GM11168 (cell line): Measurements from ENCODE around the gene NPHS1.
"Not testable (repeated sequence)": the region's sequence is repeated elsewhere in the genome, so short reads cannot be mapped to it uniquely, and the experiment has no call there.

Experiments
- in situ Hi-C: fragments of 300-500 bp; cut with MboI; formaldehyde crosslinking; loops from one replicate; pipeline ENCODE4 v1.12.0; 2022; ENCODE audit warnings: low sequenced_read_pairs; ENCODE audit not compliant: unreplicated experiment

Gene NPHS1

DNA sequence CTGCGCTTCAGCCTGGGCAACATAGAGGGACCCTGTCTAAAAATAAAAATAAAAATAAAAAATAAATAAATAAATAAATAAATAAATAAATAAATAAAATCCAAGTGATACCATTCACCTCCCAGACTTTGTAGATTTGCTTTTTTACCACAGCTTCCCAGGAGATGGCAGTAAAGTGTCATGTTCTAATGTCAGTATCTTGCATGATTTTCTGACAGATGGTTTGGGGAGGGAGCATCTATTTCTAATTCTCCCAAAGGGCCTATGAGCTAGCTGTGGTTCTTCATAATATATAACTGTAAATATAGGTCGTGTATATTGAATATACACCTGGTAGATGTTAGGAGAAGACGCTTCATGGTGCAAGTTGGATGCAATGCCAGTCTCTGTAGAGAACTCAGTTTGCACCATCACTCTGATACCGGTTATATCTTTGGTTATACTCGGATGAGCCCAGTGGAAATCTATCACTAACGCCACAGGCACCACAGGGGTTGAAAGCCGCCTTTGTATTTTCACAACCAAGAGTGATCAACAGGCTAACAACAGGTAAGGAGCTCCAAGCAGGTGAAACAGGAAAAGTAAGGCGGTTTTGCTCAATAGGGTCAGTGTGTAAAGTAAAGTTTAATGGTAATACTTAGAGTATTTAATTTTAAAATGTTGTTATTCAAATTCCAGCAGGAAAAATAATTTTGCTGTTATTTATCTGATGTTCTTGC is 30.0 kb upstream of the NPHS1 start:
- in situ Hi-C loops = no loop called here

DNA sequence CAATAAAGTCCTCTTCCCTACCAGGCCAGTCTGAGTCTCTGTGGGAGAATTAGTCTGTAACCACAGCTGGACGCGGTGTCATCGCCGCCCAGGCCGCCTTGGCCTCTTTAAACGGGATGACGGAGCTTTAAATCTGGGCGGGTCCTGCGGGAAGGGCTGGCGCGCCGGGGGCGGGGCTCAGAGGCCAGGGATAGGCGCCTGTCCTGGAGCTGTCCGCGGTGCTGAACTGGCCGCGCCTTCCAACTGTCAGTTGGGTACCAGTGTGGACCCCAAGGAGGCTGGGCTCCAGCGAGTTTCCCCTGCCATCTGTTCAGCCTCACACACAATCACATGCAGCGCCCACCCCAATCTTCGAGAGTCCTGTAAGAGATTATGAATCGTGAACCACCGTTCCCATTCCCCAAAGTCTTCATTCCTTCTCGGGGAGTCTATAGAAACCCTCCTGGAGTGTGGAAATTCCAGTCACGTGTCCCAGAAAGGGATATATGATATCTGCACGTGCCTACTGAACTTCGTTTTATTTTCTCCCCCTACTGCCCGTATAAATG is 27.5 kb upstream of the NPHS1 start:
- in situ Hi-C loops = loop anchor here (5.0 kb wide), 1 partner anchor 52 kb away; no protein-coding TSS in a partner anchor

DNA sequence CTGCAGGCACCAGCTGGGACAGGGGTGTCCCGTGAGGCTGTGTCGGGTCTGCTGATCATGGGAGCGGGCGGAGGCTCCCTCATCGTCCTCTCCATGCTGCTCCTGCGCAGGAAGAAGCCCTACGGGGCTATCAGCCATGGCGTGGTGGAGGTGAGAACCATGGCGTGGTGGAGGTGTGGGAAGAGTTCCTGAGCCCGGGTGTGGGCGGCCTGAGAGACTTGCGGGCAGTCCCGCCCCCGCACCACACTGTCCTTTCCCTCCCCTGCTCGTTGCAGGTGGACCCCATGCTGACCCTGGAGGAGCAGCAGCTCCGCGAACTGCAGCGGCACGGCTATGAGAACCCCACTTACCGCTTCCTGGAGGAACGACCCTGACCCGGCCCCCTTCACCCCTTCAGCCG is 26.8 kb upstream of the NPHS1 start:
- in situ Hi-C loops = loop anchor here (5.0 kb wide), 1 partner anchor 53 kb away; no protein-coding TSS in a partner anchor

DNA sequence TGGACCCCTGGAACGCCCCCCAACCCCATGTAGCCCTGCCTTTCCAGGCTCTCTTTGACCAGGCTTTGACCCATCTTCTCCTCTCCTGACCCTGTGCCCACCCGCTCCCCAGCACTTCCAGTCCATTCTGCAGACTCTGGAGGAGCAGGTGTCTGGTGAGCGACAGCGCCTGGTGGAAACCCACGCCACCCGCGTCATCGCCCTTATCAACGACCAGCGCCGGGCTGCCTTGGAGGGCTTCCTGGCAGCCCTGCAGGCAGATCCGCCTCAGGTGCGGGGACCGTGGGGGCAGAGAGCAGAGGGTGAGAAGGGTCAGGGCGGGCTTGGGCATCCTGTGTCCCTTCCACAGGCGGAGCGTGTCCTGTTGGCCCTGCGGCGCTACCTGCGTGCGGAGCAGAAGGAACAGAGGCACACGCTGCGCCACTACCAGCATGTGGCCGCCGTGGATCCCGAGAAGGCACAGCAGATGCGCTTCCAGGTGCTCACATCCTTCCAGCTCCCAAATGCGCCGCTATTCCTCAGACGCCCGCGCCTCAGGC is 22.2 kb upstream of the NPHS1 start:
- in situ Hi-C loops = no loop called here

DNA sequence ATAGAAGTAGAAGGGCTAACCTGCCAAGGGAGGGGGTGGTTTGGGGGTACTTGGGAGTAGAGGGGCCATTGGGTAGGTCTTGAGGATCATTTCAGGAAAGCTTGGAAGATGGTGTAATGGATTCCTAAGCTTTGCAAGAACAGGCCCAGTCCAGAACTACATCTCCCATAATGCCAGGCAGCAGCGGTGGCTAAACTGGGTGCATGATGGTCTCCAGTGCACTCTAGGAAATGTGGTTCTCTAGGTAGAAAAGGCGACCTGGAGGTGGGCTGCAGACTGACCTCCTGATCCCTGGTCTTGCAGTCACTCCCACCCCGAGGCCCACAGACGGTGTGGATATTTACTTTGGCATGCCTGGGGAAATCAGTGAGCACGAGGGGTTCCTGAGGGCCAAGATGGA is 19.9 kb upstream of the NPHS1 start:
- in situ Hi-C loops = no loop called here

DNA sequence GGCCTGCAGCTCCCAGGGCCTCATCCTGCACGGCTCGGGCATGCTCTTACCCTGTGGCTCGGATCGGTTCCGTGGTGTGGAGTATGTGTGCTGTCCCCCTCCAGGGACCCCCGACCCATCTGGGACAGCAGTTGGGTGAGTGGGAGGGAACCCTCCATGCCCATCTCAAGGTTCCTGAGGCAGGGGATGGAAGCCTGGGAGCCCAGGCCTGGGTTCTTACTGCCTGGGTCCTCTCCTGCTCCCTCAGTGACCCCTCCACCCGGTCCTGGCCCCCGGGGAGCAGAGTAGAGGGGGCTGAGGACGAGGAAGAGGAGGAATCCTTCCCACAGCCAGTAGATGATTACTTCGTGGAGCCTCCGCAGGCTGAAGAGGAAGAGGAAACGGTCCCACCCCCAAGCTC is 19.3 kb upstream of the NPHS1 start:
- in situ Hi-C loops = no loop called here

DNA sequence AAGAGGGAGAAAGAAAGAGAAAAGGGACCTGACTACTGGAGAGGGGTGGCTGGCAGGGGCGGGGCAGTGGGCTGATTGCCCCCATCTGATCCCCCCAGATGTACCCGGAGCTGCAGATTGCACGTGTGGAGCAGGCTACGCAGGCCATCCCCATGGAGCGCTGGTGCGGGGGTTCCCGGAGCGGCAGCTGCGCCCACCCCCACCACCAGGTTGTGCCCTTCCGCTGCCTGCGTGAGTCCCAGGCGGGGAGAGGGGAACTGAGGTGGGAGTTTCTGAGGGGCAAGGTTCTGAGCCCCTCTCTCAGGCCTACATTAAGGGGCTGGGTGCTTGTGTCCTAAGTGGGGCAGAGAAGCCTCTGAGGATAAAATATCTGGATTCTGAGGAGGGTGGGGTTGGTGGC is 18.5 kb upstream of the NPHS1 start:
- in situ Hi-C loops = no loop called here

DNA sequence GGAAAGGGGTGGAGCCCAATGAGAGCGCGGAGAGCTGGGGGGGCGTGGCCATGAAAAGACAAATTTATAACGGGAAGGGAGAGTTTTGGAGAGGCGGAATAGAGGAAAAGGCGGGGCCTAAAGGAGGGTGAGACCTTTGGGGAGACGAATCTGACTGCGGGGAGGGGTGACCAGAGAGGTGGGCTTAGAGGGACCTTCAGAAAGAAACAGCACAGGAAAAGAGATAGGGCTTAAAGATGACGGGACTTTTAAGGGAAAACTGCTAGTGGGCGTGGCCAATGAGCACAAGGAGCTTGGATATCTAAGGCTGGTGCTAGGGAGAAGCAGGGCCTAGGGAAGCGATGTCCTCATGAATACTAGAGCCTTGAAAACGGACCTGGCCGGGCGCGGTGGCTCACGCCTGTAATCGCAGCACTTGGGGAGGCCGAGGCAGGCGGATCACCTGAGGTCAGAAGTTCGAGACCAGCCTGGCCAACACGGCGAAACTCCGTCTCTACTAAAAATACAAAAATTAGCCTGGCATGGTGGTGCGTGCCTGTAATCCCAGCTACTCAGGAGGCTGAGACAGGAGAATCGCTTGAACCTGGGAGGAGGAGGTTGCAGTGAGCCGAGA is 17.9 kb upstream of the NPHS1 start:
- in situ Hi-C loops = not testable (repeated sequence)

DNA sequence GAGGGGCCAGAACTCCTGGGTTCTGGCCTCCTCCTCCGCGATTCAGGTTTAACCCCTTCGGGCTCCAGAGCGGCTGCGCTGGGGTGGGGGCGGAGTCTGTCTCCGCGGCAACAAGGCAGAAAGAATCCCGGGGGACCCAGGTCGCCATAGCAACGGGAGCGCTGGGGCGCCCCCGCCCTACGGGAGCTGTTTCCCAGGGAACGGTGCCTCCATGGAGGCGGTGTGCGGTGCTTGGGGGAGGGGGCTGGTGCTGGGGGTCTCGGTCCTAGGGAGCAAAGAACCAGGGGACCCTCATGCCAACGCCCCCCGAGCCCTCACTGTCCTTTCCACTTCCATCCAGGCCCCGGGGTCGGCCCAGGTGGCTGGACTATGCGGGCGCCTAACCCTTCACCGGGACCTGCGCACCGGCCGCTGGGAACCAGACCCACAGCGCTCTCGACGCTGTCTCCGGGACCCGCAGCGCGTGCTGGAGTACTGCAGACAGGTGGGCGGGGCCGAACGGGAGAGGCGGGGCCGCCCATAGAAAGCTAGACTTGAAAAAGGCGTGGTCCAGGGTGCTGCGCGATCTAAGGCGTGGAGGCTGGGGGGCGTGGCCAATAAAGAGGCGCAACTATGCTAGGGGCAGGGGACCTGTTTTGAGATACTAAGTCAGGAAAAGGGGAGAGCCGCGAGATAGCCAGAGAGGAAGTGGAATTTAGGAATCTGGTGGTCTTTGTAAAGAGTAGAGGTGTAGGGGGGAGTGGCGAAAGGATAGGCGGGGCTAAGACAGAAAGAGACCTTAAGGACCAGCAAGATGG is 17.2 kb upstream of the NPHS1 start:
- in situ Hi-C loops = no loop called here

DNA sequence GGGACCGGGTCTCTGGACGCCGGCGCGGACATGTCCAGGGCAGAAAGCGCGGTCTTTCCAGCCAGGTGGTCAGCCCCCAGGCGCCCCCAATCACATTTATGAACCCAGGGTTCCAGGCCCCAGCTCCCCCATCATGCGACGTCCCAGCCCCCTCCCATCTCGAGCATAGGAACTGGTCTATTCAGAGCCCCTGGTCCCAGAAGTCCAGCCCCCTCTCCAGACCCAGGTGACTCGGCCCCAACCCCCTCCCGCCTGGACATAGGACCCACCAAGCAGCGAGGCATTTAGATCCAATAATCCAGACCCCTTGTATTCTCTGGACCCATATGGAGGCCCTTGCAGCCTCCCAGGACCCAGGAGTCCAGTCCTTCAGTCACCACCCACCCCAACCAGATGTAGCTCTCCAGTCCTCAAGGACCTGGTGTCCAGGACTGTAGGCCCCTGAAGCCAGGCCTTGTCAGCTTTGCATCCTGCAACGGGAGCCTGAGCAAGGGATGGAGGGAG is 16.6 kb upstream of the NPHS1 start:
- in situ Hi-C loops = no loop called here

DNA sequence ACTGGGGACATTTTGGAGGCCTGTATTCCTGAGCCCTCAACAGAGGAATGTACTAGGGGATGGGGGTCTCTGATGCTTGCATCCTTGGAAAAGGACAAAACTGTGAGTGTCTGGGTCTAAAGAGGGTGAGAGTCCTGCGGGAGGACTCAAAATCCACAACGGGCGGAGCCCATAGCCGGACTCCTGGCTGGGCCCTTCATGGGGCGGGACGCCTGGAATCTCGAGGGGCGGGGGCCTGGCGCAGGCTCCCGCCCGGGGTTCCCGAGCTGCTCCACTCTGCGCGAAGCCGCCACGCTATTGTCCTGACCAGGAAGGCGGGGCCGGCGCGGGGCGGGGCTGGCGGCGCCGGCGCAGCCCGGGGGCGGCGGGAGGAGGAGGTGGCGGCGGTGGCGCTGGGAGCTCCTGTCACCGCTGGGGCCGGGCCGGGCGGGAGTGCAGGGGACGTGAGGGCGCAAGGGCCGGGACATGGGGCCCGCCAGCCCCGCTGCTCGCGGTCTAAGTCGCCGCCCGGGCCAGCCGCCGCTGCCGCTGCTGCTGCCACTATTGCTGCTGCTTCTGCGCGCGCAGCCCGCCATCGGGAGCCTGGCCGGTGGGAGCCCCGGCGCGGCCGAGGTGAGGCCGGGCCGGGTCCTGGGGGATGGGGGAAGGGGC is 16.0 kb upstream of the NPHS1 start, which contains the start of gene APLP1:
Gene APLP1, plus strand, starts transcription at position 403 of the 651 bp plus-strand sequence. Its CDS starts 63 bp downstream, at position 466.
- in situ Hi-C loops = no loop called here

DNA sequence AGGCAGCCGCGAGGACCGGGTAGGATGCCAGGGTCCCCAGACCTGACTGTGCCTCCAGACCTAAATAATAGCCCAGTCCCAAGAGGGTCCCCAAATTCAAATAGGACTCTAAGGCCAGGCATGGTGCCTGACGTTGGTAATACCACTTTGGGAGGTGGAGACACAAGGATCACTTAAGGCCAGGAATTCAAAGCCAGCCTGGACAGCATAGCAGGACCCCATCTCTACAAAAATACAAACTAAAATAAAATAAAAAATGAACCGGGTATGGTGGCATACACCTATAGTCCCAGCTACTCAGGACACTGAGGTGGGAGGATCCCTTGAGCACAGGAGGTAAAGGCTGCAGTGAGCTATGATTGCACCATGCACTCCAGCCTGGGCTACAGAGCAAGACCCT is 10.7 kb upstream of the NPHS1 start:
- in situ Hi-C loops = no loop called here

DNA sequence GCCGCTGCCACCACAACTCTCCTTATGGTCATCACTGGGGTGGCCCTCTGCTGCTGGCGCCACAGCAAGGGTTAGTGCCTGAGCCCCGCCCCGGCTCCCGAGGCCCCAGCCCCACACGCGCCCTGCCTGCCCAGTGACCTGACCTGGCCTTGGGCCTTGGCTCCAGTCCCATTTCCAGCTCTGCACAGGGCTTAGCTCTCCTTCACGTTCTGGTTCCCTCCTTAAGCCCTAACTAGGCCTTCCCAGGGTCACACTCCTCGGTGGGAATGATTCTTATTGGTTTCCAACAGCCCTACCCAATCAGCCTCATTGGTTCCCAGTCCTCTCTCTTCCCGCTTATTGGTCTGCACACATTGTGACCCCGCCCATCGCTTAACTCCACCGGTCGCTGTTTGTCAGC is 10.2 kb upstream of the NPHS1 start:
- in situ Hi-C loops = no loop called here

DNA sequence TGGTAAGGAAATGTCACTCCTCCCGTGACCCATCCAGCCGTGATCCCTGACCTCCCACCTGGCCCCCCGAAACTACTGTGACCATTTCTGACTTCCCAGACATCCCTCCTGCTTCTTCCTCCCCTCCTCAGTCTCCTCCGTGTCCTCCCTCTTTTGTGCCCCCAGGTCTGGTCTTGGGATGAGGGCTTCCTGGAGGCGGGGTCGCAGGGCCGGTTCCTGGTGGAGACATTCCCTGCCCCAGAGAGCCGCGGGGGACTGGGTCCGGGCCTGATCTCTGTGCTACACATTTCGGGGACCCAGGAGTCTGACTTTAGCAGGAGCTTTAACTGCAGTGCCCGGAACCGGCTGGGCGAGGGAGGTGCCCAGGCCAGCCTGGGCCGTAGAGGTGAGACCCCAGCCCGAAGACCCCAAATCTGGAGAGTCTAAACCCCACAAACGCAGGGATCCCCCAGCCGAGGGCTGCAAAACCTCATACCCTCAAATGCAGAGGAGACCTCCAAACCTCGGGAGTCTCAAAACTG is 9.4 kb upstream of the NPHS1 start:
- in situ Hi-C loops = no loop called here

DNA sequence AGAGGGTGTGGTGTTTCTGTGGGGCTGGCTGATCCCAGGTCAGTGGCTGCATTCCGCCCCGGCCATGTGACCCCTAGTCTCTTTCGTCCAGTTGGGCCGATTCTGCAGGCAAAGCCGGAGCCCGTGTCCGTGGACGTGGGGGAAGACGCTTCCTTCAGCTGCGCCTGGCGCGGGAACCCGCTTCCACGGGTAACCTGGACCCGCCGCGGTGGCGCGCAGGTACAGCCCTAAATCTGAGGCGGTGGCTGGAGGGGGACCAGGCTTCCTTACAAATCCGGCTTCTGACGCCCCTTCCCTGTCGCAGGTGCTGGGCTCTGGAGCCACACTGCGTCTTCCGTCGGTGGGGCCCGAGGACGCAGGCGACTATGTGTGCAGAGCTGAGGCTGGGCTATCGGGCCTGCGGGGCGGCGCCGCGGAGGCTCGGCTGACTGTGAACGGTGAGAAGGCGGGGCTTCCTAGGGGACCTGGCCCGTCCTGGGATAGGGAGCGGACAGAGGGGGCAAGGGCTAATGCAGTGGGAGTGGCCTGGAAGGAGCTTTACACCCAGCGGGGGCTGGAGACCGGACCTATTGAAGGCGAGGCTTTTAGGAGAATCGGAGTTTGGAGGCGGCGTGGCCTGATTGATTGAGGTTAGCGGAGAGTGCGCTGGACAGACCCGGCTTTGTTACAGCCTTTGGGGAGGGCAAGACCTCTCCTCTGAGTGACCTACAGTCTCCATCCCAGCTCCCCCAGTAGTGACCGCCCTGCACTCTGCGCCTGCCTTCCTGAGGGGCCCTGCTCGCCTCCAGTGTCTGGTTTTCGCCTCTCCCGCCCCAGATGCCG is 8.7 kb upstream of the NPHS1 start:
- in situ Hi-C loops = no loop called here

DNA sequence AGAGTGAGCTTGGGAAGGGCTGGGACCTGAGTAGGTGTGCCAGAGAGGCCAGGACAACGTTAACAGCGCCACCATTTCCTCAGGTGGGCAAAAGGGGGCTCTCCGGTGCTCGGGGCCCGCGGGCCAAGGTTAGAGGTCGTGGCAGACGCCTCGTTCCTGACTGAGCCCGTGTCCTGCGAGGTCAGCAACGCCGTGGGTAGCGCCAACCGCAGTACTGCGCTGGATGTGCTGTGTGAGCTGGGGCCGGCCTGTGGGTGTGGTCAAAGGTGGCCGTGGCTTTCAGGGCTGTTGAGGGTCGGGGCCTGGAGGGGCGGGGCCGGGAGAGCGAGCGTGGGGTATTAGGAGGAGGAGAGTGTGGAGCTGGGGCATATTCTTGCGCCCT is 8.1 kb upstream of the NPHS1 start:
- in situ Hi-C loops = no loop called here

DNA sequence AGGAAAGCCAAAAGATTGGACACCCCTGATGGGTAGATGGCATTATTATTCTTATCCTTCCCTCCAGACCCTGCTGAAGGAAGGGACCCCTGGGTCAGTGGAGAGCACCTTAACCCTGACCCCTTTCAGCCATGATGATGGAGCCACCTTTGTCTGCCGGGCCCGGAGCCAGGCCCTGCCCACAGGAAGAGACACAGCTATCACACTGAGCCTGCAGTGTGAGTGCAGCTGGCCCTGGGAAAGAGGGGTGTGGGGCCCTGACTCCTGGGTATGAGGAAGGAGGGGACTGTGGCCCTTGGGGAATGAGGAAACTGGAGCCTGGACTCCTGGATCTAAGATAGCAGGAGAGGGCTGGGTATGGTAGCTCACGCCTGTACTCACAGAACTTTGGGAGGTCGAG is 7.1 kb upstream of the NPHS1 start:
- in situ Hi-C loops = no loop called here

DNA sequence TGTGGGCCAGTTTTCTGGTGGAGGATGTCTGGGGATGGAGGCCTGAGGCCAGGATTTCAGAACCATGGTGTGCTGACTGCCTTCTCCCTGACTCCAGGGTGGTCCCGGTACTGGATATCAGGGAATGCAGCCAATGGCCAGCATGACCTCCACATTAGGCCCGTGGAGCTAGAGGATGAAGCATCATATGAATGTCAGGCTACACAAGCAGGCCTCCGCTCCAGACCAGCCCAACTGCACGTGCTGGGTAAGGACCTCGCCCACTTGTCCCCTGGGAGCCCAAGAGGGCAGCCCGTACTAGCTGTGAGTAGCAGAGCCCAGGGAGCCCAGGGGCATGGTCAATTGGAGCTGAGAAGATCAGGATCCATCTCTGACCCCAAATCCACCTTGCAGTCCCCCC is 6.0 kb upstream of the NPHS1 start:
- in situ Hi-C loops = no loop called here
